NCI-H524 treated with DMSO at 0.1 percent for 48 hours (cell line): ENCODE data around the gene TNNI3.

Experiments
- DNase-seq: peaks from one replicate; lab custom pipeline; 2025; lab: John Stamatoyannopoulos, UW

The TNNI3 gene

GRCh38 chr19:55147545-55148251 is 9.8 kb downstream of the TNNI3 start:
- no peak for DNase-seq

- no peak for DNase-seq
These were observed 10.7 kb downstream of the TNNI3 start for GRCh38 chr19:55146705-55147273.

- DNase-seq: no peak
These were observed 11.3 kb downstream of the TNNI3 start for GRCh38 chr19:55146078-55146704.

- DNase-seq: no peak
These were observed 12.3 kb downstream of the TNNI3 start for GRCh38 chr19:55145232-55145631.

GRCh38 chr19:55141696-55142095 is 15.8 kb downstream of the TNNI3 start:
- no peak for DNase-seq

- no peak for DNase-seq
These were observed 19.6 kb downstream of the TNNI3 start for GRCh38 chr19:55137915-55138314.

- DNase-seq: no peak
These were observed 21.0 kb downstream of the TNNI3 start for GRCh38 chr19:55136399-55137102.

GRCh38 chr19:55134736-55135135 is 22.8 kb downstream of the TNNI3 start:
- no peak for DNase-seq

GRCh38 chr19:55133639-55134444 is 23.7 kb downstream of the TNNI3 start:
- no peak for DNase-seq

- no peak for DNase-seq
These were observed 24.9 kb downstream of the TNNI3 start for GRCh38 chr19:55132453-55133129.

- no peak for DNase-seq
These were observed 26.1 kb downstream of the TNNI3 start for GRCh38 chr19:55131421-55131820.

GRCh38 chr19:55119053-55119452 is 38.5 kb downstream of the TNNI3 start:
- no peak for DNase-seq

- no peak for DNase-seq
These were observed 39.0 kb downstream of the TNNI3 start for GRCh38 chr19:55118401-55118991.

- peak; percentile 96 for DNase-seq
These were observed 39.7 kb downstream of the TNNI3 start for GRCh38 chr19:55117663-55118391.

- DNase-seq: no peak
These were observed 40.5 kb downstream of the TNNI3 start, which contains the start of gene PPP1R12C for GRCh38 chr19:55116859-55117662. Gene PPP1R12C (minus strand): TSS chr19:55117637. CDS start chr19:55117543, 94 bp downstream.

- no peak for DNase-seq
These were observed 41.2 kb downstream of the TNNI3 start for GRCh38 chr19:55116232-55116858.

- no peak for DNase-seq
These were observed 42.0 kb downstream of the TNNI3 start for GRCh38 chr19:55115446-55116065.

GRCh38 chr19:55114566-55115145 is 42.9 kb downstream of the TNNI3 start:
- DNase-seq: no peak
